A549 treated with AZD9567 at 1 μM for 4 hours (cell line): ENCODE measurements around the gene RHEB. TPM values are rescaled to one million over a fixed set of nuclear protein-coding genes. Genes with fewer than 3 reads are reported as not detected.

Experiments used
- total RNA-seq: library from RNA; stranded (reverse); fragments of 200-300 nt; extraction: Qiagen RNA extraction; gene quantifications from 5 replicates; pipeline ENCODE4 v1.2.3, GENCODE V29; 2022; ENCODE audit not compliant: insufficient read depth

The RHEB gene
- 109 to 157 TPM (median 151 TPM) in 5 replicates for total RNA-seq

GRCh38 chr7:151519765-151520418 is at the start of gene RHEB:
Gene RHEB, minus strand, starts transcription at chr7:151519895. Its CDS starts 384 bp downstream, at chr7:151519511.

GRCh38 chr7:151439855-151440798 is 79.6 kb downstream of the RHEB start, which contains the start of gene CRYGN:
Gene CRYGN, minus strand, starts transcription at chr7:151440141. Its CDS starts 224 bp downstream, at chr7:151439917.

Other genes starting within 250 kb of the RHEB start
- 34.3 to 39.1 TPM (median 37.3 TPM) in 5 replicates for gene NUB1, start 178.1 kb downstream of the RHEB start, total RNA-seq
- gene WDR86, start 109.9 kb downstream of the RHEB start, total RNA-seq = 0.21 to 0.34 TPM (median 0.28 TPM) in 4 of 5 replicates, not detected in the other
- not detected in 5 replicates for gene CRYGN, start 79.8 kb downstream of the RHEB start, total RNA-seq